SU-DHL-6 (cell line): ENCODE measurements around the gene AKAP6.

Experiments
- CTCF ChIP-seq: fragments of 200-600 bp; sonication (generic); IDR thresholded peaks from one replicate; pipeline ENCODE4 v1.5.1; 2017; ENCODE audit warnings: antibody characterized with exemption, mild to moderate bottlenecking, low read length, moderate library complexity; ENCODE audit not compliant: insufficient read depth, poor library complexity, severe bottlenecking
- EZH2phosphoT487 ChIP-seq: fragments of 200-600 bp; sonication (generic), shearing (Covaris generic); conservative IDR thresholded peaks from 2 replicates; pipeline ENCODE4 v1.6.1; 2018; ENCODE audit warnings: mild to moderate bottlenecking, antibody characterized with exemption, low read length, moderate library complexity, mixed read lengths

GRCh38 chr14:32846821-32847365, 517.8 kb downstream of the AKAP6 start:
- no peak for TF ChIP-seq EZH2phosphoT487
- TF ChIP-seq CTCF: no peak
